ENCODE results near the gene CNTNAP5. TPM values are rescaled to one million over a fixed set of nuclear protein-coding genes. Genes with fewer than 3 reads are reported as not detected.
A peak's percentile ranks its signal among the peaks of the same experiment; 100 is the strongest.

The CNTNAP5 gene
- total and polyA plus RNA-seq, 5 experiments from 2014 or later = not detected

- no peaks in the 10 kb centered on the region for H3K36me3 Mint-ChIP-seq
- H3K4me3 Mint-ChIP-seq = no peak overlapping the region
- no peaks in the 10 kb centered on the region for H3K4me1 Mint-ChIP-seq
- ATAC-seq (no peak), DNase-seq (no peak)
- no peak overlapping the region for H3K27ac Mint-ChIP-seq
- peaks cover 0 to 15% (median 2%) of the 10 kb centered on the region in 9 donors for H3K9me3 Mint-ChIP-seq
- no peaks in the 10 kb centered on the region for H3K27me3 Mint-ChIP-seq
- POLR2A ChIA-PET = no interaction called here
Observed at GRCh38 chr2:124582387-124582786, 557.3 kb downstream of the CNTNAP5 start.

- DNase-seq (no peak), ATAC-seq (no peak)
- POLR2A ChIA-PET = no interaction called here
- Mint-ChIP-seq H3K27me3 (no peaks in the 10 kb centered on the region), H3K4me1 (no peaks in the 10 kb centered on the region), H3K4me3 (no peak overlapping the region), H3K27ac (no peak overlapping the region), H3K9me3 (peaks cover 0 to 16% (median 4%) of the 10 kb centered on the region in 9 donors), H3K36me3 (no peaks in the 10 kb centered on the region)
Observed at GRCh38 chr2:124584615-124585014, 559.5 kb downstream of the CNTNAP5 start.

GRCh38 chr2:124585277-124585676 lies 560.2 kb downstream of the CNTNAP5 start:
- Mint-ChIP-seq H3K27me3 (no peaks in the 10 kb centered on the region), H3K27ac (no peak overlapping the region), H3K9me3 (peaks cover 0 to 22% (median 4%) of the 10 kb centered on the region in 9 donors), H3K4me1 (no peaks in the 10 kb centered on the region), H3K4me3 (no peak overlapping the region), H3K36me3 (no peaks in the 10 kb centered on the region)
- POLR2A ChIA-PET = no interaction called here
- DNase-seq = no peak
- no peak for ATAC-seq

- Mint-ChIP-seq H3K36me3 (no peaks in the 10 kb centered on the region), H3K27me3 (no peaks in the 10 kb centered on the region), H3K27ac (no peak overlapping the region), H3K9me3 (peaks cover 0 to 23% (median 4%) of the 10 kb centered on the region in 9 donors), H3K4me3 (no peak overlapping the region), H3K4me1 (no peaks in the 10 kb centered on the region)
- DNase-seq (no peak), ATAC-seq (no peak)
- POLR2A ChIA-PET = no interaction called here
Observed at GRCh38 chr2:124586210-124586609, 561.1 kb downstream of the CNTNAP5 start.

GRCh38 chr2:124586835-124587234 lies 561.7 kb downstream of the CNTNAP5 start:
- H3K27ac Mint-ChIP-seq = no peak overlapping the region
- H3K36me3 Mint-ChIP-seq = no peaks in the 10 kb centered on the region
- POLR2A ChIA-PET = no interaction called here
- ATAC-seq (no peak), DNase-seq (no peak)
- H3K4me1 Mint-ChIP-seq = no peaks in the 10 kb centered on the region
- no peaks in the 10 kb centered on the region for H3K27me3 Mint-ChIP-seq
- no peak overlapping the region for H3K4me3 Mint-ChIP-seq
- peaks cover 0 to 29% (median 4%) of the 10 kb centered on the region in 9 donors for H3K9me3 Mint-ChIP-seq

- H3K27me3 Mint-ChIP-seq = no peaks in the 10 kb centered on the region
- H3K4me3 Mint-ChIP-seq = no peak overlapping the region
- H3K9me3 Mint-ChIP-seq = peaks cover 0 to 33% (median 2%) of the 10 kb centered on the region in 9 donors
- POLR2A ChIA-PET = no interaction called here
- DNase-seq (no peak), ATAC-seq (no peak)
- no peaks in the 10 kb centered on the region for H3K4me1 Mint-ChIP-seq
- H3K36me3 Mint-ChIP-seq = no peaks in the 10 kb centered on the region
- H3K27ac Mint-ChIP-seq = no peak overlapping the region
Observed at GRCh38 chr2:124589971-124590370, 564.9 kb downstream of the CNTNAP5 start.

- POLR2A ChIA-PET = no interaction called here
- Mint-ChIP-seq H3K4me3 (no peak overlapping the region), H3K27ac (no peak overlapping the region), H3K36me3 (no peaks in the 10 kb centered on the region), H3K9me3 (peaks cover 0 to 22% (median 4%) of the 10 kb centered on the region in 9 donors), H3K4me1 (no peaks in the 10 kb centered on the region), H3K27me3 (peaks cover 0 to 4% (median 0%) of the 10 kb centered on the region in 5 donors)
- no peak for DNase-seq
- ATAC-seq = no peak
Observed at GRCh38 chr2:124602759-124603158, 577.7 kb downstream of the CNTNAP5 start.

GRCh38 chr2:124604940-124605339 lies 579.9 kb downstream of the CNTNAP5 start:
- Mint-ChIP-seq H3K4me3 (no peak overlapping the region), H3K27me3 (peaks cover 0 to 4% (median 0%) of the 10 kb centered on the region in 5 donors), H3K4me1 (no peaks in the 10 kb centered on the region), H3K36me3 (no peaks in the 10 kb centered on the region), H3K27ac (no peak overlapping the region), H3K9me3 (peaks cover 0 to 18% (median 5%) of the 10 kb centered on the region in 9 donors)
- DNase-seq = no peak
- POLR2A ChIA-PET = no interaction called here
- no peak for ATAC-seq

GRCh38 chr2:124607679-124608078 lies 582.6 kb downstream of the CNTNAP5 start:
- ATAC-seq (no peak), DNase-seq (no peak)
- Mint-ChIP-seq H3K36me3 (no peaks in the 10 kb centered on the region), H3K27me3 (no peaks in the 10 kb centered on the region), H3K27ac (no peak overlapping the region), H3K9me3 (peaks cover 0 to 12% (median 4%) of the 10 kb centered on the region in 9 donors), H3K4me3 (no peak overlapping the region), H3K4me1 (no peaks in the 10 kb centered on the region)
- POLR2A ChIA-PET = no interaction called here

GRCh38 chr2:124609667-124610066 lies 584.6 kb downstream of the CNTNAP5 start:
- peaks cover 0 to 8% (median 4%) of the 10 kb centered on the region in 9 donors for H3K9me3 Mint-ChIP-seq
- no peak for DNase-seq
- peak overlapping the region in 1 of 10 donors; percentile 13 for H3K27ac Mint-ChIP-seq
- no peaks in the 10 kb centered on the region for H3K4me1 Mint-ChIP-seq
- ATAC-seq = no peak
- no peaks in the 10 kb centered on the region for H3K36me3 Mint-ChIP-seq
- POLR2A ChIA-PET = no interaction called here
- H3K27me3 Mint-ChIP-seq = no peaks in the 10 kb centered on the region
- no peak overlapping the region for H3K4me3 Mint-ChIP-seq

GRCh38 chr2:124610141-124610540 lies 585.1 kb downstream of the CNTNAP5 start:
- H3K27me3 Mint-ChIP-seq = no peaks in the 10 kb centered on the region
- H3K4me1 Mint-ChIP-seq = no peaks in the 10 kb centered on the region
- no peak overlapping the region for H3K4me3 Mint-ChIP-seq
- DNase-seq = no peak
- no peak overlapping the region for H3K27ac Mint-ChIP-seq
- POLR2A ChIA-PET = no interaction called here
- peaks cover 0 to 8% (median 4%) of the 10 kb centered on the region in 9 donors for H3K9me3 Mint-ChIP-seq
- no peak for ATAC-seq
- no peaks in the 10 kb centered on the region for H3K36me3 Mint-ChIP-seq

GRCh38 chr2:124610866-124611265 lies 585.8 kb downstream of the CNTNAP5 start:
- Mint-ChIP-seq H3K27ac (no peak overlapping the region), H3K9me3 (peaks cover 0 to 8% (median 3%) of the 10 kb centered on the region in 9 donors), H3K36me3 (no peaks in the 10 kb centered on the region), H3K27me3 (no peaks in the 10 kb centered on the region), H3K4me3 (no peak overlapping the region), H3K4me1 (no peaks in the 10 kb centered on the region)
- DNase-seq = no peak
- ATAC-seq = no peak
- POLR2A ChIA-PET = no interaction called here

GRCh38 chr2:124623560-124623959 lies 598.5 kb downstream of the CNTNAP5 start:
- H3K4me3 Mint-ChIP-seq = no peak overlapping the region
- H3K27me3 Mint-ChIP-seq = no peaks in the 10 kb centered on the region
- ATAC-seq (no peak), DNase-seq (no peak)
- POLR2A ChIA-PET = no interaction called here
- peaks cover 0 to 5% (median 0%) of the 10 kb centered on the region in 3 donors for H3K36me3 Mint-ChIP-seq
- no peaks in the 10 kb centered on the region for H3K4me1 Mint-ChIP-seq
- H3K9me3 Mint-ChIP-seq = peaks cover 0 to 20% (median 2%) of the 10 kb centered on the region in 9 donors
- no peak overlapping the region for H3K27ac Mint-ChIP-seq

GRCh38 chr2:124625561-124625960 lies 600.5 kb downstream of the CNTNAP5 start:
- no peak overlapping the region for H3K27ac Mint-ChIP-seq
- no peak for ATAC-seq
- peaks cover 0 to 5% (median 0%) of the 10 kb centered on the region in 3 donors for H3K36me3 Mint-ChIP-seq
- no peaks in the 10 kb centered on the region for H3K4me1 Mint-ChIP-seq
- no peak overlapping the region for H3K4me3 Mint-ChIP-seq
- POLR2A ChIA-PET = no interaction called here
- no peaks in the 10 kb centered on the region for H3K27me3 Mint-ChIP-seq
- peaks cover 0 to 18% (median 7%) of the 10 kb centered on the region in 9 donors for H3K9me3 Mint-ChIP-seq
- no peak for DNase-seq
